Measurements from ENCODE around the gene SLC9A5. TPM values are rescaled to one million over a fixed set of nuclear protein-coding genes. Genes with fewer than 3 reads are reported as not detected.

Gene SLC9A5, protein sequence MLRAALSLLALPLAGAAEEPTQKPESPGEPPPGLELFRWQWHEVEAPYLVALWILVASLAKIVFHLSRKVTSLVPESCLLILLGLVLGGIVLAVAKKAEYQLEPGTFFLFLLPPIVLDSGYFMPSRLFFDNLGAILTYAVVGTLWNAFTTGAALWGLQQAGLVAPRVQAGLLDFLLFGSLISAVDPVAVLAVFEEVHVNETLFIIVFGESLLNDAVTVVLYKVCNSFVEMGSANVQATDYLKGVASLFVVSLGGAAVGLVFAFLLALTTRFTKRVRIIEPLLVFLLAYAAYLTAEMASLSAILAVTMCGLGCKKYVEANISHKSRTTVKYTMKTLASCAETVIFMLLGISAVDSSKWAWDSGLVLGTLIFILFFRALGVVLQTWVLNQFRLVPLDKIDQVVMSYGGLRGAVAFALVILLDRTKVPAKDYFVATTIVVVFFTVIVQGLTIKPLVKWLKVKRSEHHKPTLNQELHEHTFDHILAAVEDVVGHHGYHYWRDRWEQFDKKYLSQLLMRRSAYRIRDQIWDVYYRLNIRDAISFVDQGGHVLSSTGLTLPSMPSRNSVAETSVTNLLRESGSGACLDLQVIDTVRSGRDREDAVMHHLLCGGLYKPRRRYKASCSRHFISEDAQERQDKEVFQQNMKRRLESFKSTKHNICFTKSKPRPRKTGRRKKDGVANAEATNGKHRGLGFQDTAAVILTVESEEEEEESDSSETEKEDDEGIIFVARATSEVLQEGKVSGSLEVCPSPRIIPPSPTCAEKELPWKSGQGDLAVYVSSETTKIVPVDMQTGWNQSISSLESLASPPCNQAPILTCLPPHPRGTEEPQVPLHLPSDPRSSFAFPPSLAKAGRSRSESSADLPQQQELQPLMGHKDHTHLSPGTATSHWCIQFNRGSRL
- 1 to 10 TPM; 2.9 to 3.9 (median 3.4) TPM for polyA plus RNA-seq (ENCODE audit: insufficient read length in 4 of 4)

DNA sequence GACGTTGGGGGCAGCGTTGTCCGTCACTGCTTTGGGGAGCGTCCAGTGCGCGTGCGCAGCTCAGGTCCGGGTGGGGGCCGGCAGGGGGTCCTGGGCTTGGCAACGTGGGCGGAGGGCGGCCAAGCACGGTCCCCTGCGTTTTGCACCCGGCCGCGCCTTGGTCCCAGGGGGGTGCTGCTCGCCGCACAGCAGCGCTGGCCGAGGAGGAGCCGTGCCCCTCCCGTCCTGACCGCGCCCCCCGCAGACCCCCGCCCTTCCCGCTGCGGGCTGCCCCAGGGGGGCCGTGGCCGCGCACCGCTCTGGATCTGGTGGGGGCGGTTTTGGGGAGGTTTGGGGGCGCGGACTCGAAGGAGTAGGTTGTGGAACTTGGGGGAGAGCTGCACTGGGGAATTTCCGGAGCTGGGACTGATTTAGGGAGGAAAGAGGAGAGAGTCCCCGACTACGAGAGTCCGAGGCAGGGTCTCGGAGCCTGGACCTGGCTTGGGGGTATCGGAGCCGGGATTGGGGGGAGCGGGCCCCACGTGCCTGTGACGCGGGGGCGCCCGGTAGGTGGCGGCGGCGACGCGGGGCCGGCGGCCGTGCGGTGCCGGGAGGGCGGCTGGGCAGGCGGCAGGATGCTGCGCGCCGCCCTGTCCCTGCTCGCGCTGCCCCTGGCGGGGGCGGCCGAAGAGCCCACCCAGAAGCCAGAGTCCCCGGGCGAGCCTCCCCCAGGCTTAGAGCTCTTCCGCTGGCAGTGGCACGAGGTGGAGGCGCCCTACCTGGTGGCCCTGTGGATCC lies at the start of gene SLC9A5:
TSS of gene SLC9A5 (plus strand) at position 579 of the 777 bp plus-strand sequence. CDS start at position 615, 36 bp downstream.
- DNase-seq (ENCODE audit: low read depth in 4 of 4, low spot score in 3 of 4), result no peak

DNA sequence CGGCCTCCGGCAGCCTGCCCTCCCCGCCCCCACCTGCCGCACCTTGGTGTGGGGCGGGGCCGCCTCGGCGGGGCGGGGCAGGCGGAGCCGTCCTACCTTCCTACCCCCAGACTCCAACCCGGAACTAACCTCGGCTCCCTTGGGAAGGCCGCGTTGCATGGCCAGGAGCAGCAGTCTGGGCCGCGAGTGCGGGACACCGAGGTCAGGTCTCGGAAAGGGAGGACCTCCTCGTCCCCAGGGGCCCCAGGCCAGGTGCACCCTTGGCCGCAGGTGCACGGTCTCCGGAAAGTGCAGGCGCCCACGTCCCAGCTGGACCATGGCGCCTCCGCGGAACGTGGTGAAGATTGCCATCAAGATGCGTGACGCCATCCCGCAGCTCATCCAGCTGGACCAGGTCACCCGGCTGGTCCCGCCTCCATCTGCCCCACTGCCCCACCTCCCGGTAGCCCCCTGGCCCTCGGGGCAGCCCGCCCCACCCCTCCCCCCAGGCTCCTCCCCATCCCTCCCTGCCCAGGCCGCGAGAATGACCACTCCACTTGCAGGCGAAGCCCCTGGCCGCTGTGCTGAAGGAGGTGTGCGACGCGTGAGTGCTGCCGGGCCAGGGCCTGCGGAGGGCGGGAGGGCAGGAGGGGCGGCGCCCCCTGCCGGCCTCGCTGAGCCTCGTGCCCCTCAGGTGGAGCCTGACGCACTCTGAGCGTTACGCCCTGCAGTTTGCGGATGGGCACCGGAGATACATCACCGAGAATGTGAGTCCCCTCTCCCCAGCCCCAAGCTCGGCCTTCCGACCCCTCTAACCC lies 49.6 kb upstream of the SLC9A5 start, which contains the start of gene ELMO3:
TSS of gene ELMO3 (plus strand) at position 121 of the 797 bp plus-strand sequence. CDS start at position 317, 196 bp downstream.
- no peak for DNase-seq (ENCODE audit: low read depth in 4 of 4, low spot score in 3 of 4)

DNA sequence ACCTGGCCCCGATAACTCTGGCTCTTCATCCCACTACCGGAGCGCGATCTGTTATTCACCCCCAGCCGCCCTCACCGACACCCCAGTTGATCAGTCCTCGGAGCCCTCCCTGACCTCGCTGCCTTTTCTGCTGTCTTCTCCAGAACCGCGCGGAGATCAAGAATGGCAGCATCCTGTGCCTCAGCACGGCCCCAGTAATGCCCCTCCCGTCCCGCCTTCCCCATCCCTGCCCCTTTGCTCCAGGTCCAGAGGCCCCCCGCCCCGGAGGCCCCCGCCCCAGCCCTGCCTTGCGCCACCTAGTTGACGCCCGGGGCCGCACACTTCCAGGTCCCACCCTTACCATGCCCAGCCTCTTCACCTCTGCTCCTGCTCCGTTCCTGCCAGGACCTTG lies 49.0 kb upstream of the SLC9A5 start:
- DNase-seq (ENCODE audit: low read depth in 4 of 4, low spot score in 3 of 4), result no peak

DNA sequence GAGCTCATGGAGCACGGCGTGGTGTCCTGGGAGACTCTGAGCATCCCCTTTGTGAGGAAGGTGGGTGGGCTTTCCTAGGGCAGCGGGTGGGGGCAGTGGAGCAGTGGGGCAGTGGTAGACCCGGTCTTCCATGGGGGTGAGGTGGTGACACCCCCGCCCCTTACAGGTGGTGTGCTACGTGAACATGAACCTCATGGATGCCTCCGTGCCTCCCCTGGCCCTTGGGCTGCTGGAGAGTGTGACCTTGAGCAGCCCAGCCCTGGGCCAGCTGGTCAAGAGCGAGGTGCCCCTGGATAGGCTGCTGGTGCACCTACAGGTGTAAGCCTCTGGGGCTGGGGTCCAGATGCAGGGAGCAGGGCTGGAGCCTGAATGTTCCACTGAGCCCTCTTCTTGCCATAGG lies 48.3 kb upstream of the SLC9A5 start:
- DNase-seq (ENCODE audit: low read depth in 4 of 4, low spot score in 3 of 4), result no peak

DNA sequence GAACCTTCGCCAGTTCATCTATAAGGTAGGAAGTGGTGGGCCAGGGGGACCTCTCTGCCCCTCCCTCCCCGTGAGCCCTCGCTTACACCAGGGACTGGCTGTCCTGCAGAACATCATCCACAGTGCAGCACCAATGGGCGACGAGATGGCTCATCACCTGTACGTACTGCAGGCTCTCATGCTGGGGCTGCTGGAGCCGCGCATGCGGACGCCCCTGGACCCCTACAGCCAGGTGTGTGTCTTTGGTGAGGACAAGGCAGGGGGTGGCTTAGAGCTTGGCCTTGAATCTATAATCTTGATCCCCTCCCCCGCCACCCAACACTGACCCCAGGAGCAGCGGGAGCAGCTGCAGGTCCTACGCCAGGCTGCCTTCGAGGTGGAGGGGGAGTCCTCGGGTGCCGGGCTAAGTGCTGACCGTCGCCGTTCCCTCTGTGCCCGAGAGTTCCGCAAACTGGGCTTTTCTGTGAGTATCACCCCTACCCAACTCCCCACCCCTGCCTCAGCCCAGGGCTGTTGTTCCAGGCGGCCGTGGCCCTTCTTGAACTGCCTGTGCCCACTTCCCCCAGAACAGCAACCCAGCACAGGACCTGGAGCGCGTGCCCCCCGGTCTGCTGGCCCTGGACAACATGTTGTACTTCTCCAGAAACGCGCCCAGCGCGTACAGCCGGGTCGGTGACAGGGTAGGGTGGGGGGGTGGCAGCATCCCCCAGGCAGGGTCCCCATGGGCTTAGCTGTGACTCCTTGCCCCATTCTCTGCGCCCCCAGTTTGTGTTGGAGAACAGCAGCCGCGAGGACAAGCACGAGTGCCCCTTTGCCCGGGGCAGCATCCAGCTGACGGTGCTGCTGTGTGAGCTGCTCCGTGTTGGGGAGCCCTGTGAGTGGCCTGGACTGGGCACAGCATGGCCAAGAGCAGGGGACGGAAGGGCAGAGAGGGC lies 47.1 kb upstream of the SLC9A5 start:
- DNase-seq (ENCODE audit: low read depth in 4 of 4, low spot score in 3 of 4), result no peak

DNA sequence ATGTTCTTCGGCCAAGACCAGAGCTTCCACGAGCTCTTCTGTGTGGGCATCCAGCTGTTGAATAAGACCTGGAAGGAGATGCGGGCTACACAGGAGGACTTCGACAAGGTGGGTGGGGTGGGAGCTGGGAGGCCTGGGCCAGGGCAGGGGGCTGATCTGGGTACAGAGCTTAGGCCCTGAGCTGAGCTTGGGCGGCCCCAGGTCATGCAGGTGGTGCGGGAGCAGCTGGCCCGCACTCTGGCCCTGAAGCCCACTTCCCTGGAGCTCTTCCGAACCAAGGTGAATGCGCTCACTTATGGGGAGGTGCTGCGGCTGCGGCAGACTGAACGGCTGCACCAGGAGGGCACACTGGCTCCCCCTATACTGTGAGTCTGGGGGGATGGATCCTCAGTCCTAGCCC lies 46.4 kb upstream of the SLC9A5 start:
- DNase-seq (ENCODE audit: low read depth in 4 of 4, low spot score in 3 of 4), result no peak

DNA sequence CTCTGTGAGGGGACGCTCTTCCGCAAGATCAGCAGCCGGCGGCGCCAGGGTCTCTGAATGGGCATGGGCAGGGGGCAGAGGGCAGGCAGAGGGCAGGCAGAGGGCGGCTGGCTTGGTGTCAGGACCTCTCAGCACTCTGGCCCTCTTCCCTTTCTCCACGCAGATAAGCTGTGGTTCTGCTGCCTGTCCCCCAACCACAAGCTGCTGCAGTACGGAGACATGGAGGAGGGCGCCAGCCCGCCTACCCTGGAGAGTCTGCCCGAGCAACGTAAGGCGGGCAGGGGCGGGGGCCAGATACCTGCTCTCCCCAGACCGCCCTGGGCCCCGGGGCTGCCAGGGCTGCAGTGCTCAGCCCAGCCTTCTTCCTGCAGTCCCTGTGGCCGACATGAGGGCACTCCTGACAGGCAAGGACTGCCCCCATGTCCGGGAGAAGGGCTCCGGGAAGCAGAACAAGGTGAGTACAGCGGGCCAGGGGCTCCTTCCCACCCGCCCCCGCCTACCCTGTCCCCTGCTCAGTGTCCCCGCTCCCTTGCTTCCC lies 45.8 kb upstream of the SLC9A5 start:
- no peak for DNase-seq (ENCODE audit: low read depth in 4 of 4, low spot score in 3 of 4)

DNA sequence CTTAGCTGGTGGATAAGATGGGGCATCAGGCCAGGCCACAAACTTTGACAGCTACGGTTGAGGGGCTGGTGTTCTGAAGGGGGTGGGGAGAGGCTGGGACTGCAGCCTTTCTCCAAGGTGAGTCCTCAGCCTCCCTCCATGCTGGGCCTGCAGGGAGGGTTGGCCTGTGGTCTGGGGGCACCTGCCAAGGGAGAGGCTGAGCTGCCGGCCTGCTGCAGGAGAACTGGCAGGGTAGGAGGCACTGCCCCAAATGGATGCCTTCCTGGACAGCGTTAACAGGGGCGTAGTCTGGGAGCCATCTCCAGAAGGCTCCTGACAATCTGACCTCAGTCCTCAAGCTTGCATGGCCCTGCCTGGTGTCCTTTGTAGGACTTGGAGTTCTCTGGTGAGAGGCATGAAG lies 44.7 kb upstream of the SLC9A5 start:
- no peak for DNase-seq (ENCODE audit: low read depth in 4 of 4, low spot score in 3 of 4)

DNA sequence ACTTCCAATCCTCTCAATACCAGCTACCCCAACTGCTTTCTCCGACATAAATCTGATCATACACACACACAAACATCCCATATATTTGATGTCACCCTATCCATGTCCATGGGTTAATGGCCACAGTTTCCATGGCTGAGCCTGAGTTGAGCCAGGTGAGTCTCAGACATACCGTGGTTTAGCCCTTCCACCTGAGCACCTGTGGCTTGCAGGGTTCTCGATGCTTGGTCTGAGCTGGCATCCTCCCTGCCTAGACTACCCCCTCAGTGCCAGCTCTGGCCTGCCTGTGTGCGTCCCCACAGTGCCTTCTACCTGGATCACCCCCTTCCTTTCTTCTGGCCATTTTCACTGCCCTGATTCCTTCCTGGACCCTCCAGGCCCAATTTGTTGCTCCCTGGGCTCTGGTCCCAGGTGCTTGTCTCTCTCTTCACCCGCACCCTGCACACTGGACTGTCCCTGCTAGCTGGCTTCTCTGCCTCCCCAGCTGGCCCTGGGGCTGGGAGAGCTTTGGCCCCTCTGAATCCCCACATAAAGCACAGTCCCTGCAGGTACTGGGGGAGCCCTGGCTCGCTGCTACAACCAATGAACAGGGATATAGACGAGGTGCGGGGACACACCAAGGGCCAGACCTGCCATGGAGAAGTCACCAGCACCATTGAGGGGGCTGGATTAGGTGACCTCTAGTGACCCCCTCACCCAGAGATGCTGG lies 42.5 kb upstream of the SLC9A5 start:
- DNase-seq (ENCODE audit: low read depth in 4 of 4, low spot score in 3 of 4), result no peak

DNA sequence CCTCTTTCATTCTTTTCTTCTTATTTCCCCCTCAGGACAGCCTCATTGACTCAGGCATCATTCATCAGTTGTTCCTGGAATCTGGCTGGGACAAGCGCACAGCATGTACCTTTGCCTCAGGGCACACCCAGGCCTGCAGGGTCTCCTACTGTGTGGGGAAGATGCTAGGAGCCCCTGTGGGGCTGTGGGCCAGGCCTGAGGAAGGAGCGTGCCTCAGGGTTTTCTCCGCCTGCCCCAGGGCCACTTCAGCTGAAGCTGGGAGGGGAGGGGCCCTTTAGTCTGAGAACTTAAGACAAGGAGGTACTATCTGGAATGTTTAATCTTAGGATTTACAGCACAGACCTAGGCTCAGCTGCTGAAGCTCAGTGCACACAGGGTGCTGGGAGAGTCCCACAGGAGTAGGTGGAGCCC lies 41.9 kb upstream of the SLC9A5 start:
- DNase-seq (ENCODE audit: low read depth in 4 of 4, low spot score in 3 of 4), result no peak

DNA sequence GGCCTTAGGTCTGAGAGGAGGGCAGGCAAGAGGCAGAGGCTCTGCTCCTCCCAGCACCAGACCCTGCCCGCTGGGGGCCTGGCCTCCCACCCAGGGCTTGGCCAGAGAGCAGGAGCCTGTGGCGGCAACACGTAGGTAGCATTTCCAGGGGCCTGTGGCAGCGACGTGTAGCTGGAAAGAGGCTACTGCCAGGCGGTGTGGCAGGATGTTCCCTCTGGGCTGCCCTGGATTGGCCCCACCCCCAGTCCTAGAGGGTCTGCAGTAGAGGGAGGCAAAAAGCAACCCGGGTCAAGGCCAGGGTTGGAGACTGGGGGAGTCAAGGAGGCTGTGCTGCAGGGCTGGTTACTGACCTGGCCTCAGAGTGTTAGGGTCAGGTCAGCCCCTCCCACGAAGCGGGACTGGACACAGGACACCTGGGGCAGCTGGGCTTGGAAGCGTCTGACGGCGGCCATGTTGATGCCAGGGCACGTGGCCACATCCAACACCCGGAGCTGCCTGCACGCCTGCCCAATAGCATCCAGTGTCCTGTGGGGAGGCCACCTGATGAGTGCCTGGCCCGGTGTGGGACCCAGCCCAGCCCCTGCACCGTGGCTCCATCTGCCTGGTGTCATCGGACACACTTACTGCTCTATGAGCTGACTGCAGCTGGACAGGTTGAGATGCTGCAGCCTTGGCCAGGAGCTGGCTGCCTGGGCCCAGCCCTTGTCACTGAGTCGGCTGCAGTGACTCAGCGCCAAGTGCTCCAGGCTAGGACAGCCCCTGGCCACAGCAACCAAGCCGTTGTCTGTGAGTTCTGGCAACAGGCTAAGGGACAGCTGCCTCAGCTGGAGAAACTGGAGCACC lies 41.3 kb upstream of the SLC9A5 start:
- DNase-seq (ENCODE audit: low read depth in 4 of 4, low spot score in 3 of 4), result no peak

DNA sequence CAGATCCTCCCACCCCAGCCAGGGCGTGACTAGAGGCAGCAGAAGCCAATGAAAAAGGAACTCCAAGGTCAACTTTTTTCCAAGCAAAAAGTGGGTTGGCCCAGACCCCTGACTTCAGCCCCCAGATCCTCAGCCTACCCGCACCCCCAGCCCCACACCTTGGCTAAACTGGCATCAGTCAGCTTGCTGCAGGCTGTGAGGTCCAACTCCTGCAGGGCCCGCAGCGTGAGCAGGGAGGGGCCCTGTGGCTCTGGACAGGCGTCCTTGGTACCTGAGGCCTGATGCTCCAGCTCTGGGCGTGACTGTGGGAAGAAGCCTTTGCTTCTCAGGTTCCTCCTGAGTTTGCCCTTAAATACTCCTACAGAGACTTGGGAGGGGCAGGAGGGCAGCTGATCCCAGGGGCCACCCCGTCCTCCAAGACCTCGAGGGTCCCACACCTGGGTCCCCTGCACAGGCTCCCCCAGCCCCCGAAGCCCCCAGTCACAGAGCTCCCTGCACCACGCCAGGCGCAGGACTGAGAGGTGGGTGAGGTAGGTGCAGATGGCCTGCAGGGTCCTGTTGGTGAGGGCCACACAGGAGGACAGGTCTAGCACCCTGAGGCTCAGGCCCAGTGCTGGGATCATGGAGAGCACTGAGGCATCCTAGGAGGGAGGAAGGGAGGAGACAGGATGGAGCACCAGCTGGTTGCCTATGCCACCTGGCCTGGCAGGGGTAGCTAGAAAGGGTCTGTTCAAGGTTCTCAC lies 40.5 kb upstream of the SLC9A5 start:
- no peak for DNase-seq (ENCODE audit: low read depth in 4 of 4, low spot score in 3 of 4)

DNA sequence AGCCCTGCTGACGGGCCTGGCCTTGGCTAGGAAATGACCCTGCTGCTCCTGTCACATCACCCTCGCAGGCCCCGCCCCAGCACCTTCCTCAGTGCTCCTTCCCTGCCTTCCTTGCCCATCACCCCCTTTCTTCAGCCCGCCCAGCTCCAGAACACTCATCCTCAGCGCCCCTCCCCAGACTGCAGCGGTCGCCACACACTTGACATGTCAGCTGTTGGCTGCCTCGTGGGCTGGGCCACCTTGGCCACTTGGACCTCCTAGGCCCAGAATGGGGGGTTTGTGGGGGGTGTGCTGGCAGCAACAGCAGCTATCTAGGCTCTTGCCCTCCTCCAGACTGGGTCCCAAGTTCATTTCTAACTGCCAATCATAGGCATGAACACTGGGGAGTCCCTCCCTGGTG lies 39.2 kb upstream of the SLC9A5 start:
- no peak for DNase-seq (ENCODE audit: low read depth in 4 of 4, low spot score in 3 of 4)

DNA sequence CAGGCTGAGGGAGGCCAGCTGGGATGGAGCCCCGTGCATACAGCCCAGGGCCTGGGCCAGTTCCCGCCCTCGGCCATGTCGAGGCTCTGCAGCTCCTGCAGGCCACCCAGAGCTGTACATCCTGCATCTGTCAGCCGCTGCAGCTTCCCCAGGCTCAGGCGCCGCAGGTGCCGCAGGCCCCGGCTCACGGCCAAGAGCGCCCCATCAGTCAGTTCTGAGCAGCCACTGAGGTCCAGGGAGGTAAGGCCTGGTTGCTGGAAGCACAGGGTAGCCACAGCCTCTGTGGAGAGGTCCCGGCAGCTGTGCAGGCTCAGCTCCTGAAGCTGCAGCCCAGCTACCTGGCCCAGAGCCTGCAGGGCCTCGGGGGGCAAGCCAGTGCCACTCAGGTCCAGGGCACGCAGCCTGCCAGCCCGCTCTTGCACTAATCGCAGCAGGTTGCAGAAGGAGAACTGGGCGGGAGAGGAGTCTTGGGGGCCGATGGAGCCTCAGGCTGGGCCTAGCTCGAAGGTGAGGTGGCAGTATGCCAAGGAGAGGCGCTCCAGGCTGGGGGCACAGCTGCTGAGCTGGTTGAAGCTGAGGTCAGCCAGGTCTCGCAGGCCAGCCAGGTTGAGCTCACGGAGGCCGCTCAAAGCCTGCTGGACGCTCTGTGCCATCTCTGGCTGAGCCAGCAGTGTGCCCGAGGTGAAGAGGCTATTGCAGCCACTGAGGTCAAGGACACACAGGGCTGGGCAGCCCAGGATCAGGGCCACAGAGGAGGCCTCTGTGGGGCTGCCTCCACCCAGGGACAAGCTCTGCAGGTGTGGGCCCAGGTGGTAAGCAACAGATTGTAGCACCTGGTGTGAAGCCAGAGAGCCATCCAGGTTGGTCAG lies 38.5 kb upstream of the SLC9A5 start:
- DNase-seq (ENCODE audit: low read depth in 4 of 4, low spot score in 3 of 4), result no peak

DNA sequence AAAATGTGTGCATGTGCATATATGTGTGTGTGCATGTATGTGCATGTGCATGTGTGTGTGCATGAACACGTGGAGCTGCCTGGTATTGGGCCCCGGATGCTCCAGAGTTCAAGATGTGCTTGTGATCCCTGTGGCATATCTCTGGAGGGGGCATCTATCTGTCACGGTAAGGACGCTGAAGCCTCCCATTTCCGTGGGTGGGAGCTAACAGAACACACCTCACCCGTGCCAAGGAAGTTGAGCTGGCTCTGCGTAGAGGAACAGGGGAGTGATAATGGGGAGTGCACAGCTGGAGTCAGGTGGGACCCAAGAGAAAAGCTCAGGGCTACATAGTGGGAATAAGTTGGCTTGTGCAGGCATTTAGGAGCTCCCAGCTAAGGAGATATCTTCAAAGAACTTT lies 37.1 kb upstream of the SLC9A5 start:
- DNase-seq (ENCODE audit: low read depth in 4 of 4, low spot score in 3 of 4), result no peak

Measured in right renal pelvis (tissue), 4 donors.